ENCODE results near the gene SGPP1.
A peak's percentile ranks its signal among the peaks of the same experiment; 100 is the strongest.

The SGPP1 gene

DNA sequence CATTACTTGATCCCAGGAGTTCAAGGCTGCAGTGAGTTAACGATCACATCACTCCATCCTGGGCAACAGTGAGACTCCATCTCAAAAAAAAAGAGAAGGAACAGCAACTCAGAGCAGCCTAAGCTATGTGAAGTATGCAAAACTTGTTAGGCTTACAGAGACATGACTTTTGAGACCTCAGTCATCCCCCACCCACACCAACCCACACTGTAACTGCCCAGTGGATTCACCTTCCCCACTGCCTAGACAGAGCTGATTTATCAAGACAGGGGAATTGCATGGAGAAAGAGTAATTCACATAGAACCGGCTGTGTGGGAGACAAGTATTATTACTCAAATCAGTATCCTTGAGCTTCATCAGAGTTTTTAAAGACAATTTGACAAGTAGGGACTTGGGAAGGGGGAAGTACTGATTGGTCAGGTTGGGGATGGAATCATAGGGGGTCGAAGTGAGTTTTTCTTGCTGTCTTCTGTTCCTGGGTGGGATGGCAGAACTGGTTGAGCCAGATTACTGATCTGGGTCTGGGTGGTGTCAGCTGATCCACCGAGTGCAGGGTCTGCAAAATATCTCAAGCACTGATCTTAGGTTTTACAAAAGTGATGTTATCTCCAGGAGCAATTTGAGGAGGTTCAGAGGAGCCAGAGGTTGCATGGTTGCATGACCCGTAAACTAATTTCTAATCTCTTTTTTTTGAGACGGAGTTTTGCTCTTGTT lies 80.0 kb downstream of the SGPP1 start:
- H3K36me3 ChIP-seq (ENCODE audit: control insufficient read depth in 1 of 2, insufficient read depth in 2 of 2, low read length in 2 of 2) = no peaks in the 10 kb centered on the region
- H3K18ac ChIP-seq (ENCODE audit: low read length) = peak overlapping the region; percentile 74
- H2BK5ac ChIP-seq (ENCODE audit: low read depth, low read length, poor library complexity) = peak overlapping the region; percentile 97
- peak overlapping the region; percentile 99 for H2BK120ac ChIP-seq (ENCODE audit: insufficient read depth, low read length, poor library complexity)
- H3K9me3 ChIP-seq (ENCODE audit: insufficient read depth, low read depth, low read length) = no peaks in the 10 kb centered on the region
- no peaks in the 10 kb centered on the region for H3K27me3 ChIP-seq (ENCODE audit: insufficient read depth, low read length)
- H3K79me2 ChIP-seq (ENCODE audit: control insufficient read depth, insufficient read depth, low read length, poor library complexity) = peaks cover 3% of the 10 kb centered on the region
- peak overlapping the region; percentile 94 for H4K91ac ChIP-seq (ENCODE audit: low read depth, low read length)
- no peak overlapping the region for H2AFZ ChIP-seq (ENCODE audit: insufficient read depth, low read length, poor library complexity)
- peak overlapping the region; percentile 97 for H3K27ac ChIP-seq (ENCODE audit: low read depth, low read length)
- peaks cover 25% of the 10 kb centered on the region for H3K79me1 ChIP-seq (ENCODE audit: low read length)
- peak overlapping the region; percentile 21 for H2AK5ac ChIP-seq (ENCODE audit: low read length)
- peak; percentile 49 to 70 for DNase-seq
- H3K4me2 ChIP-seq (ENCODE audit: low read length) = peak overlapping the region; percentile 49
- peak overlapping the region; percentile 85 for H3K14ac ChIP-seq (ENCODE audit: low read length)
- no peak overlapping the region for H3K9ac ChIP-seq (ENCODE audit: low read length)
- H3K4ac ChIP-seq (ENCODE audit: low read depth, low read length) = peak overlapping the region; percentile 72
- peak overlapping the region; percentile 67 for H4K8ac ChIP-seq (ENCODE audit: low read depth, low read length)
- H2BK12ac ChIP-seq (ENCODE audit: low read length) = peak overlapping the region; percentile 90
- H3K4me3 ChIP-seq (ENCODE audit: low read depth, low read length) = no peak overlapping the region
- no CpG with 5 or more reads among the region's 6 CpGs for WGBS (ENCODE audit: extremely low coverage, insufficient coverage, insufficient read length)
- H3K23ac ChIP-seq (ENCODE audit: low read length) = no peak overlapping the region
- peaks cover 10 to 12% of the 10 kb centered on the region in 2 experiments for H3K4me1 ChIP-seq (ENCODE audit: control insufficient read depth in 1 of 2, insufficient read depth in 2 of 2, low read length in 2 of 2)
- peak overlapping the region; percentile 69 for H4K12ac ChIP-seq (ENCODE audit: low read depth, low read length)

DNA sequence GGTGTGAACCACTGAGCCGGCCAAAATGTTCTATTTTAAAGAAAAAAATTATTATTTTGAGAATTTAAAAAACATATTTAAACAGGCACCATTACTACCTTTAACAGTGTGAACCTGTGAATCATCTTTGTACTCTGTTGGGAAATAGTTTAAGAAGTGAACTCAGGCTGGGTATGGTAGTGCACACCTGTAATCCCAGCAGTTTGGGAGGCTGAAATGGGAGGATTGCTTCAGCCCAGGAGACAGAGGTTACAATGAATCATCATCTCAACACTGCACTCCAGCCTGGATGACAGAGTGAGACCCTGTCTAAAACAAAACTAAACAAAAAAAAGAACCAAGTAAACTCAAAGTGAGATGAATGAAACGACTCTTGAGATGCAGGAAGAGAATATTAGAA lies 83.1 kb downstream of the SGPP1 start:
- no peak overlapping the region for H3K4me2 ChIP-seq (ENCODE audit: low read length)
- H3K9me3 ChIP-seq (ENCODE audit: insufficient read depth, low read depth, low read length) = no peaks in the 10 kb centered on the region
- H3K4me3 ChIP-seq (ENCODE audit: low read depth, low read length) = no peak overlapping the region
- H4K12ac ChIP-seq (ENCODE audit: low read depth, low read length) = no peak overlapping the region
- H2BK120ac ChIP-seq (ENCODE audit: insufficient read depth, low read length, poor library complexity) = peak overlapping the region; percentile 28
- H2AK5ac ChIP-seq (ENCODE audit: low read length) = no peak overlapping the region
- no peak overlapping the region for H3K14ac ChIP-seq (ENCODE audit: low read length)
- H3K4me1 ChIP-seq (ENCODE audit: control insufficient read depth in 1 of 2, insufficient read depth in 2 of 2, low read length in 2 of 2) = peaks cover 6 to 9% of the 10 kb centered on the region in 2 experiments
- H3K18ac ChIP-seq (ENCODE audit: low read length) = no peak overlapping the region
- H3K79me2 ChIP-seq (ENCODE audit: control insufficient read depth, insufficient read depth, low read length, poor library complexity) = peaks cover 5% of the 10 kb centered on the region
- H3K27me3 ChIP-seq (ENCODE audit: insufficient read depth, low read length) = no peaks in the 10 kb centered on the region
- peaks cover 27% of the 10 kb centered on the region for H3K79me1 ChIP-seq (ENCODE audit: low read length)
- H3K36me3 ChIP-seq (ENCODE audit: control insufficient read depth in 1 of 2, insufficient read depth in 2 of 2, low read length in 2 of 2) = peaks cover 0 to 3% of the 10 kb centered on the region in 2 experiments
- no peak overlapping the region for H3K27ac ChIP-seq (ENCODE audit: low read depth, low read length)
- peak overlapping the region; percentile 56 for H4K91ac ChIP-seq (ENCODE audit: low read depth, low read length)
- H2BK12ac ChIP-seq (ENCODE audit: low read length) = no peak overlapping the region
- H2AFZ ChIP-seq (ENCODE audit: insufficient read depth, low read length, poor library complexity) = no peak overlapping the region
- H3K23ac ChIP-seq (ENCODE audit: low read length) = no peak overlapping the region
- H3K9ac ChIP-seq (ENCODE audit: low read length) = no peak overlapping the region
- H3K4ac ChIP-seq (ENCODE audit: low read depth, low read length) = peak overlapping the region; percentile 62
- peak; percentile 79 to 88 for DNase-seq
- H2BK5ac ChIP-seq (ENCODE audit: low read depth, low read length, poor library complexity) = no peak overlapping the region
- no CpG with 5 or more reads among the region's 2 CpGs for WGBS (ENCODE audit: extremely low coverage, insufficient coverage, insufficient read length)
- peak overlapping the region; percentile 25 for H4K8ac ChIP-seq (ENCODE audit: low read depth, low read length)

DNA sequence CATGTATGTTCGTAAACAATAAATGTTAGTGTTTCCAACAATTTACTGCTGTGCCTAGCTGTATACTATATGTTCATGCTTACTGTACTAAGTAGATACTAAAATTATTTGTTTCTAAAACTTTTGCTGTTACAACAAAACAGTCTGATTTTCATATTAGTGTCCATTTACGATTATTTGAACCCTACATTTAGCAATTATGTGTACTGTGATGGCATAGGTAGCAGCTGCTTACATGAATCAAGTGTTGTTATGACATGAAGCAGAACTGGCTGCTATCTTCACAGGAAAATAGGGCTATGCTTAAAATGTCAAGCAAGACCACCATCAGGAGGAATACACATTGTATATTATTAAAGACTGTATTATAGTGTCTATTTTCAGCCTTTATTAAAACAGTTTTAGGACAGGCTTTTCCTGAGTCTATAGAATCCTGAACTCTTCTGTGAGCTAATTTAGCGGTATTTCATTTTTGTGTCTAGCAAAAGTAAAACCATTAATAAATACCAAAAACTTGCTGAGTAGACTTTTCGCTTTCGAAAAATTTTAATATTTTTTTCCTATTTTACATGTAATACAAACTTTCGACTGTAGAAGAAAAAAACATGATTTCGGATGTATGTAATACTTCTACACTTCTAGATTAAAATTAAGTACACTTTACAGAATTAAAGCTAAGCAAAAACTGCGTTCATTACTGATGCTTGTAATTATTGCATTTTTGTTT lies 85.0 kb downstream of the SGPP1 start:
- H3K27ac ChIP-seq (ENCODE audit: low read depth, low read length) = no peak overlapping the region
- H3K27me3 ChIP-seq (ENCODE audit: insufficient read depth, low read length) = no peaks in the 10 kb centered on the region
- no peak overlapping the region for H2AFZ ChIP-seq (ENCODE audit: insufficient read depth, low read length, poor library complexity)
- H2BK5ac ChIP-seq (ENCODE audit: low read depth, low read length, poor library complexity) = no peak overlapping the region
- no peak overlapping the region for H3K4ac ChIP-seq (ENCODE audit: low read depth, low read length)
- H3K79me2 ChIP-seq (ENCODE audit: control insufficient read depth, insufficient read depth, low read length, poor library complexity) = peaks cover 7% of the 10 kb centered on the region
- peaks cover 19% of the 10 kb centered on the region for H3K79me1 ChIP-seq (ENCODE audit: low read length)
- H2BK12ac ChIP-seq (ENCODE audit: low read length) = no peak overlapping the region
- H3K14ac ChIP-seq (ENCODE audit: low read length) = no peak overlapping the region
- WGBS (ENCODE audit: extremely low coverage, insufficient coverage, insufficient read length) = no CpG with 5 or more reads among the region's 8 CpGs
- no peak overlapping the region for H3K9ac ChIP-seq (ENCODE audit: low read length)
- H3K18ac ChIP-seq (ENCODE audit: low read length) = no peak overlapping the region
- DNase-seq = no peak
- no peak overlapping the region for H4K91ac ChIP-seq (ENCODE audit: low read depth, low read length)
- no peaks in the 10 kb centered on the region for H3K9me3 ChIP-seq (ENCODE audit: insufficient read depth, low read depth, low read length)
- no peak overlapping the region for H2BK120ac ChIP-seq (ENCODE audit: insufficient read depth, low read length, poor library complexity)
- H2AK5ac ChIP-seq (ENCODE audit: low read length) = no peak overlapping the region
- peaks cover 4 to 6% of the 10 kb centered on the region in 2 experiments for H3K4me1 ChIP-seq (ENCODE audit: control insufficient read depth in 1 of 2, insufficient read depth in 2 of 2, low read length in 2 of 2)
- H3K36me3 ChIP-seq (ENCODE audit: control insufficient read depth in 1 of 2, insufficient read depth in 2 of 2, low read length in 2 of 2) = peaks cover 0 to 4% of the 10 kb centered on the region in 2 experiments
- H3K4me2 ChIP-seq (ENCODE audit: low read length) = peak overlapping the region; percentile 67
- peak overlapping the region; percentile 47 for H3K4me3 ChIP-seq (ENCODE audit: low read depth, low read length)
- H4K12ac ChIP-seq (ENCODE audit: low read depth, low read length) = no peak overlapping the region
- H3K23ac ChIP-seq (ENCODE audit: low read length) = no peak overlapping the region
- H4K8ac ChIP-seq (ENCODE audit: low read depth, low read length) = no peak overlapping the region

DNA sequence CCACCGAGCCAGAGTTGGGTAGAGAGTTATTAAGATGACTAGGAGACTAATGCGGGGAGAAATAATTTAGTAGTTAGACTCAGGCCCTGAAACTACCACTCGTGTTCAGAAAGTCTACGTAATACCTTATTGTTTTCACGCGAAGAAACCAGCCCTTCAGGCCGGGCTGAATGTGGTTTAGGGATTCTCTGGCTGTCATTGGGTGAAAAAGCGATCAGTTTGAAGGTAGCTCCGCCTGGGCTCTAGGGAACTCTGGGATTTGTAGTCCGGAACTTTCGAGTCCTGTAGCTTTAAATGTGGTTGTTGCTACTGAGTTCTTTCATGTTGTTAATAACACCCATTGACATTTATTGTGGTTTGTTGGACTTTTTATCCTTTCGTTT lies 85.6 kb downstream of the SGPP1 start:
- Histone ChIP-seq H3K9ac (ENCODE audit: low read length) (peak overlapping the region; percentile 85), H2AFZ (ENCODE audit: insufficient read depth, low read length, poor library complexity) (no peak overlapping the region), H3K79me1 (ENCODE audit: low read length) (peaks cover 13% of the 10 kb centered on the region), H2BK120ac (ENCODE audit: insufficient read depth, low read length, poor library complexity) (no peak overlapping the region), H3K4ac (ENCODE audit: low read depth, low read length) (no peak overlapping the region), H3K4me1 (ENCODE audit: control insufficient read depth in 1 of 2, insufficient read depth in 2 of 2, low read length in 2 of 2) (peaks cover 0 to 3% of the 10 kb centered on the region in 2 experiments), H3K18ac (ENCODE audit: low read length) (no peak overlapping the region), H2BK5ac (ENCODE audit: low read depth, low read length, poor library complexity) (peak overlapping the region; percentile 5), H2AK5ac (ENCODE audit: low read length) (no peak overlapping the region), H3K9me3 (ENCODE audit: insufficient read depth, low read depth, low read length) (no peaks in the 10 kb centered on the region), H4K8ac (ENCODE audit: low read depth, low read length) (no peak overlapping the region), H3K4me3 (ENCODE audit: low read depth, low read length) (peak overlapping the region; percentile 69), H3K23ac (ENCODE audit: low read length) (no peak overlapping the region), H3K14ac (ENCODE audit: low read length) (no peak overlapping the region), H3K27ac (ENCODE audit: low read depth, low read length) (peak overlapping the region; percentile 93), H4K91ac (ENCODE audit: low read depth, low read length) (no peak overlapping the region), H3K36me3 (ENCODE audit: control insufficient read depth in 1 of 2, insufficient read depth in 2 of 2, low read length in 2 of 2) (peaks cover 0 to 4% of the 10 kb centered on the region in 2 experiments), H3K4me2 (ENCODE audit: low read length) (peak overlapping the region; percentile 55), H3K79me2 (ENCODE audit: control insufficient read depth, insufficient read depth, low read length, poor library complexity) (peaks cover 7% of the 10 kb centered on the region), H4K12ac (ENCODE audit: low read depth, low read length) (no peak overlapping the region), H2BK12ac (ENCODE audit: low read length) (no peak overlapping the region), H3K27me3 (ENCODE audit: insufficient read depth, low read length) (no peaks in the 10 kb centered on the region)
- WGBS (ENCODE audit: extremely low coverage, insufficient coverage, insufficient read length) = no CpG with 5 or more reads among the region's 12 CpGs
- DNase-seq = peak; percentile 89 to 96
